ENCODE measurements around the gene TSR2.

The TSR2 gene

GRCh38 chrX:54439960-54440871 lies at the start of gene TSR2:
TSR2 (plus strand) TSS chrX:54440404; CDS start chrX:54440422, 18 bp downstream.
- DNase-seq (ENCODE audit: low read depth, low spot score): peak; percentile 89

DNA sequence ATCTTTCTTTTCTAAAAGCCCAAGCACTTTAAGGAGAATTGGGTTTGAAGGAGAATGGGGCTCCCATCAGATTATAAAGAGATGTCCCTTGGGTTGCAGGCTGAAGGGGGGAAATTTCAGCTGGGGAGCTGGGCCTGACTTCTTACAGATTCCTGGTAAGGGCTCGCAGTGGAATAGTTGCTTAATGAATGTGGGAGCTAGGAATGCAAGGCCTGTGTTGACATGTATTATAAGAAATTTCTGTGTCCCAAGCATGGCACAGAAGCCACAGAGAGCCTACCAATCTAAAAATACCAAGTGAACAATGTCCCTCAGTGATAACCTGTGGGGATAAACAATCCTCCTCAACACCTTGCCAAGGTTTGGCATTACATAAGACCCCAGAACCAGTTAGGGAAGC lies 43.1 kb upstream of the TSR2 start:
- peak; percentile 4 for DNase-seq (ENCODE audit: low read depth, low spot score)

- DNase-seq (ENCODE audit: low read depth, low spot score): no peak
Measured at GRCh38 chrX:54407266-54407665, 32.9 kb upstream of the TSR2 start.

DNA sequence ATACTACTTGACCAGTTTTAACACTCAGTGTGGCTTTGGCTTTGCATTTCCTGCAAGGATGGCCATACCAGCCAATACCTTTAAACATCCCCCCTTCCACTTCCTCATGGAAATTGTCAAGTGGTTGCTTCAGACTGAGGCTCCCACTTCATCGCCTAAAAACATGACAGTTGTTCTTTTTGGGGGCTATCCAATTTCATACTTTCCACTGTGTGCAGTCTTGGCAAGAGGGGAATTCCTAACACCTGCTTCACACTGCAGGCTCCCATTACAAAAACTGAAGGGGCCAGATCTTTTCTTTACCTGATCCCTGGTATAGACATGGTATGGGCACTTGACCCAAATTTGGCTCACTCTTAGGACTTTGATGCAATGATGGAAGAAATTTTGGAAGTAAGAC lies 28.5 kb upstream of the TSR2 start:
- DNase-seq (ENCODE audit: low read depth, low spot score): no peak

DNA sequence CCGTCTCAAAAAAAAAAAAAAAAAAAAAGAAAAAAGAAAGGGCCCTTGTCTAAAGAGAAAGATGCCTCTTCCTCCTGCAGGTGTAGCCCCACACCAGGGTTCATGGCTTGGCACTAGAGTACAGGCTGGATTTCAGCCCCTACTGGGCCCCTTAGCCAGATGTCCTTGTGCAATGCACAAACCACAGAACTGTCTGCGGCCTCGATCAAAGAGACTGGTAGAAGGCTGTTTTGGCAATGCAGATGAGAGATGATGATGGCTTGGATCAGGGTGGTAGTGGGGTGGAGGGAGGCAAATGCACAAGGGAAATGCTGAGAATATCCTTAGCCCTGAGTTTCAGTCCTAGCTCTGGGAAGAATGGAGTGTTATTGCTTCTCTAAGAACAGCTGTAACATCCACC lies 26.5 kb upstream of the TSR2 start:
- DNase-seq (ENCODE audit: low read depth, low spot score): no peak

DNA sequence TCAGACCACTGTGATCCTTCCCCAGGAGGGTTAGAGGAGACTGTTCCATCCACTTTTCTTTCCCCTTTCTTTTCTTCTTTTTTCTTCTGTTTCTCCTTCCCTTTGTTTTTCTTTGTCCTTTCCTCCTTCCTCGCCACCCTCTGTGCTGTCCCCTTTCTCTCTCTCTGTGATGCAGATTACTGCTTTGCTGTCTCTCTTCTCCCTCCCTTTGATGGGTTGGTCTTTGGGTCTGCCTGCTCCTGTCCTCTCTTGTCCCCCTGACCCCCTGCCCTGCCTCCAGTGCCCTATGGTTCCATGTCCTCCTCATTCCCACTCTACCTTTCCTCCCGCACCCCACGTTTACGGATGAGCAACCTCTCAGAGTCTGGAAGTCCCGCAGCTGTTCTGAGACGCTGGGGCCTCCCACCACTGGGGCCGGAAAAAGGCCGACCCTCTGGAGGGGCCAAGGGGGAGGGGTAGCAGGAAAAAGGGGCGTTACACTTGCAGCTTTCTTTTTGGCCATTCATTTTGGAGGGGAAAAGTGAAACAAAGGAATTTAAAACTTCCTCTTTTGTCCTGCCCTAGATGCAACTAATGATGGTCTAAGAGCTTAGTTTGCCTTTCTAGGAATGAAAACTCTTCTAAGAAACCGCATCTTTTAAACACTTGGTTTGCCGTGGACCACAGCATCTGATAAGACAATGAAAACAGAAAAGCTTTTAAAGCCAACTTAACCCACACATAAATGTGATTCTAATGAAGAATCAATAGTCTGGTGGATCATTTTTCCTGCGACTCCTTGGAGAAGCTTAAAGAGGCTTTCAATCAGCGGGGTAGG lies 24.5 kb upstream of the TSR2 start:
- DNase-seq (ENCODE audit: low read depth, low spot score): peak; percentile 33

DNA sequence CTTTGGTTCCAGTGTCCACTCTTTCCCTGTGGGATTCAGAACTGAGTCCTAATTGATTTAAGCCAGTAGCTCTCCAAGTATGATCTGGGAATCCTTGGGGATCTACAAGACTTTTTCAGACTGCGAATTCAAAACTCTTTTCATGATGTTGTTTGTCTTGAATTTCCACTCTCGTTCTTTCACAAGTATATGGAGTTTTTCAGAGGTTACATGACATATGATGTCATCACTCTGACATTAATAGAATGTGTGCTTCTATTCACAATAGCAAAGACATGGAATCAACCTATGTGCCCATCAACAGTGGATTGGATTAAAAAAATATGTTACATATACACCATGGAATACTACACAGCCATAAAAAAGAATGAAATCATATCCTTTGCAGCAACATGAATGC lies 23.2 kb upstream of the TSR2 start:
- no peak for DNase-seq (ENCODE audit: low read depth, low spot score)

DNA sequence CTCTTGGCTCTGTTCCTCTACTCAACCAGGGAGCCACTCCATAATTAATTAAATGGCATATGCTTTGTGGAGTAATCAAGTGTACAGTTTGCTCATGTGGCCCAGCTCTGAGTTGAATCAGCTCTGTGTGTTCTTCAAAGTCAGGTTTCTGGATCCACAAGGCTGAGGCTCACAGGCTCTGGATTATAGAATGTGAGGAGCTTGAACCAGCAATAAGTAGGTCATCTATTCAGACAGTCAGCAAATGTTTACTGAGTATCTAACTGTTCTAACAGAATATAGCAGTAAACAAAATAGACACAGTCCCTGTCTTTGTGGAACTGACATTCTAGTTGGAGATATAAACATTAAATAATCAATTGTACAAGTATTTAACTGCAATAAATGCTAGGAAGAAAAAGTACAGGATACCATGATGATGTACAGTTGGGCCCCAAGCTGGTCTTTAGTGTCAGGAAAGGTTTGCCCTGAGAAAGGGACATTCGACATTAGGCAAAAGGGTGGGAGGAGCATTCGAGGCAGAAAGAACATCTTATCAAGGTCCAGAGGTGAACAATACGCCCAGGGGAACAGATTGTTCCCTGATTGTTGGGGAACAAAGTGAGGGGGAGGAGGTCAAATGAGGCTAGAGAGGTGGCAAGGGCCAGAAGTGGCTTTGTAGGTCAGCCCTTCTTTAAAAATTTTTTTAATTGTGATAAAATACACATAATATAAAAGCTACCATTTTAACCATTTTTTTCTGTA lies 20.5 kb upstream of the TSR2 start:
- no peak for DNase-seq (ENCODE audit: low read depth, low spot score)

DNA sequence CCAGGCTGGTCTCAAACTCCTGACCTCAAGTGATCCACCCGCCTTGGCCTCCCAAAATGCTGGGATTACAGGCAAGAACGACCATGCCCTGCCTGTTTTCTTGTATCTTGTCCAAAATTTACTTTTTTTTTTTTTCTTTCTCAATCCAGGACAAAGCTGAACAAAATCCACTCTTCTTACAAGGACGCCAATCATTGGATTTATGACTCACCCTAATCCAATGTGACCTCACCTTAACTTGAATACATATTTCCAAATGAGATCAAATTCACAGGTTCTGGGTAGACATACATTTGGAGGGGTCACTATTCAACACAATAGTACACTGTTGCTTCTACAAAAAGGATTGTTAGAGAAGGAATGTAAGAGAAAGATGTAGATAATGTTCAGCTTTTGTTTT lies 18.0 kb upstream of the TSR2 start:
- no peak for DNase-seq (ENCODE audit: low read depth, low spot score)

- DNase-seq (ENCODE audit: low read depth, low spot score): no peak
Measured at GRCh38 chrX:54423161-54423888, 16.9 kb upstream of the TSR2 start.

DNA sequence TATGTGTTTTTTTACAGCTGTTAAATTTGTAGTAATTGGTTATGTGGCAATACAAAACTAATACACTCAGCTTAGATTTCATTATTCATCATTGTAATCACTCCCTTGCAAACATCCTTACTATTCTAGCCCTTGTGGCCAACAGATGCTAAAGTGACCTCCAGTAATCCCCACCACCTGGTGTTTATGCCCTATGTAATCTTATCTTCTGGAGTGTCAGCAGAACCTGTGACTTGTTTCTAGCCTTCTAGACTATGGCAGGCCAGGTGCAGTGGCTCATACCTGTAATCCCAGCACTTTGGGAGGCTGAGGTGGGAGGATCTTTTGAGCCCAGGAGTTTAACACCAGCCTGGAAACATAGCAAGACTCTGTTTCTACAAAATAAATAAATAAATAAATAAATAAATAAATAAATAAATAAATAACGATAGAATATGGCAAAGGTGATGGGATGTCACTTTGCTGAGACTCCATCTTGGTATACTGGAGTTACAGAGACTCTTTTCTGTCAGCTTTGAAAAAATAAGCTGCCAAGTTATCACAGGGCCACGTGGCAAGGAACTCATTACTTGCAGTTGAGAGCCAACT lies 12.3 kb upstream of the TSR2 start:
- no peak for DNase-seq (ENCODE audit: low read depth, low spot score)

DNA sequence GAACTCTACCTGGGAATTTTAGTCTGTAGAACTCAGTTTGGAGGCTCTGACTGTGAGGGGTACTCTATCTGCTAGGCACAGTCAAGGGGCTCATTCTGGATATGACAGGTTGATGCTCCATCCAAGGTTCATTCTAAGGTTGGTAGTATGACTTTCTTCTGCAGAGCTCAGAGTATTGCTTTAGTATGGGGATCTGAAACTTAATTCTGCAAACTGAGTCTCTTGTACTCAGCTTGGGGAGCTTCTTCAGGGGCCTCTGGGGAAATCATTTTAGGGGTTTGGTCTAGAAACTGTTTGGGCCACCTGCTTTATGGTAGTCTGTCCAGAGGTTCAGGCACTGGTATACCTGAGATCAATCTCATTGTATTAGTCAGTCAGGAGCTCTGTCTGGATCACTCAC lies 9.7 kb upstream of the TSR2 start:
- no peak for DNase-seq (ENCODE audit: low read depth, low spot score)

- DNase-seq (ENCODE audit: low read depth, low spot score): no peak
Measured at GRCh38 chrX:54435121-54435520, 5.1 kb upstream of the TSR2 start.

GRCh38 chrX:54442790-54443189 lies 2.6 kb downstream of the TSR2 start:
- no peak for DNase-seq (ENCODE audit: low read depth, low spot score)

- peak; percentile 6 for DNase-seq (ENCODE audit: low read depth, low spot score)
Measured at GRCh38 chrX:54444752-54445151, 4.5 kb downstream of the TSR2 start.

DNA sequence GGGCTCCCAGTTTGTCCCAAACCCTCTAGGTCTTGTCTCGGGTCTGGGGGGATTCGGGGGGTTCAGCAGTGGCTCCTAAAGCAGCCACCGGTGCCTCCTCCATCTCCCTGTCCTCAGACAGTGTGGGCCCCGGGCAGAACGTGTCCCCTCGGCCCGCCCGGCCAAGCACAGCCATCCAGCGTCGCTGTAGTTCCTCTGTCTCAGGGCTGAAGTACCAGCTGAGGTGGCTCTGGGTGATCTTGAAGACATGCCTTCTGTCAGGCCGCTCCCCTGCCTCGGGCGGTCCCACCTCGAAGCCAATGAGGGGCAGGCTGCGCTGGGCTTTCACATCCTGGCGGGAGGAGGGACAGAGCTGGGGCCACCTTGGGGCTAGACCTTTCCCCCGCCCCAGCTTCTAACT lies 5.9 kb downstream of the TSR2 start:
- no peak for DNase-seq (ENCODE audit: low read depth, low spot score)

DNA sequence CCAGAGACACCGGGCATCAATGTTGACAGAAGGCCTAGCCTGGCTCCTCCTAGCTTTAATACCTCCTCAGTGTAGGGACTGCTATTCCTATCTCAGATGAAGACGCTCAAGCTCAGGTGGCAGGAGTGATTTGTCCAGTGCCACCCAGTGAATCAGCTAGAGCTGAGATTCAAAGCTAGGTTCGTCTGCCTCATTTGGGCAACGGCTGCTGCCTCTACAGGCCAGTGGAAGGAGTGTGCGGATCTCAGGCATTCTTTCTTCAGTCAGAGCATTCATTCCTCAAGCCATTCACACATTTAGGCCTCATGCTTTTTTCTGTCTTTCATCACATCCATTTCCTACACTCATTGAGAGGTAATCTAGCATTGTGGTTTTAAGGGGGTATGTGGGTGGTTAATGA lies 7.3 kb downstream of the TSR2 start:
- peak; percentile 14 for DNase-seq (ENCODE audit: low read depth, low spot score)

GRCh38 chrX:54449929-54450328 lies 9.7 kb downstream of the TSR2 start:
- no peak for DNase-seq (ENCODE audit: low read depth, low spot score)

GRCh38 chrX:54452920-54453319 lies 12.7 kb downstream of the TSR2 start:
- DNase-seq (ENCODE audit: low read depth, low spot score): peak; percentile 4

- no peak for DNase-seq (ENCODE audit: low read depth, low spot score)
Measured at GRCh38 chrX:54470054-54470760, 30.0 kb downstream of the TSR2 start.

Data from astrocyte of the hippocampus (primary cell).